Adrenal gland (tissue), 5 donors: ENCODE measurements around the gene TPRN.

Experiments used
- POLR2A ChIP-seq, 2 donors: fragments of 450-650 bp; IDR thresholded peaks; one replicate each; pipeline ENCODE4 v1.6.1; 2017; ENCODE audit warnings: antibody characterized with exemption in 2 of 2, mild to moderate bottlenecking in 2 of 2, moderate library complexity in 1 of 2
- TF ChIP-seq, protein P1 (sequence below), 6 experiments: fragments of 450-650 bp in 4 of 6; fragments of 200-600 bp in 2 of 6; sonication (generic) in 1 of 6; IDR thresholded peaks; 1 replicate in 5 of 6; 2 replicates in 1 of 6; pipeline versions ENCODE4 v1.5.1 to v1.8.0; 2016 to 2021; ENCODE audit warnings: antibody characterized with exemption in 6 of 6, mild to moderate bottlenecking in 2 of 6, moderate library complexity in 1 of 6
- donor health status: DM: no; HTN: no; CAD: no.

DNA sequence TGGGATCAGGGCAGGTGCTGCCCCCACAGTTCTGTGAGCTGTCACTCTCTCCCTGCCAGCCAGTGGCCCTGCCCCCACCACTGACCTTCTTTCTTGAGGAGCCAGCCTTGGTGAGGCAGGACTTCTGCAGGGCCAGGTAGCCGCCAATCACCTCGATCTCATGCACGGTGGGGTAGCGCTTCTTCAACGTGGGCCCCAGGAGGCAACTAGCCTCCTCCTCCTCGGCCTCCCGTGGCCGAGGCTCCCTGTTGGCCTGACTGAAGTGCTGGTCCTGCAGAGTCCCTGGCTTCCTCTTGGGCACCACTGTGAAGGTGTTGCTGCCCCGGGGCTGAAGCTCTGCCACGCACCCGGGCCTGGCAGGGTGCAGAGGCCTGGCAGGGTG lies 1.6 kb downstream of the TPRN start:
- TF ChIP-seq, protein P1, sequence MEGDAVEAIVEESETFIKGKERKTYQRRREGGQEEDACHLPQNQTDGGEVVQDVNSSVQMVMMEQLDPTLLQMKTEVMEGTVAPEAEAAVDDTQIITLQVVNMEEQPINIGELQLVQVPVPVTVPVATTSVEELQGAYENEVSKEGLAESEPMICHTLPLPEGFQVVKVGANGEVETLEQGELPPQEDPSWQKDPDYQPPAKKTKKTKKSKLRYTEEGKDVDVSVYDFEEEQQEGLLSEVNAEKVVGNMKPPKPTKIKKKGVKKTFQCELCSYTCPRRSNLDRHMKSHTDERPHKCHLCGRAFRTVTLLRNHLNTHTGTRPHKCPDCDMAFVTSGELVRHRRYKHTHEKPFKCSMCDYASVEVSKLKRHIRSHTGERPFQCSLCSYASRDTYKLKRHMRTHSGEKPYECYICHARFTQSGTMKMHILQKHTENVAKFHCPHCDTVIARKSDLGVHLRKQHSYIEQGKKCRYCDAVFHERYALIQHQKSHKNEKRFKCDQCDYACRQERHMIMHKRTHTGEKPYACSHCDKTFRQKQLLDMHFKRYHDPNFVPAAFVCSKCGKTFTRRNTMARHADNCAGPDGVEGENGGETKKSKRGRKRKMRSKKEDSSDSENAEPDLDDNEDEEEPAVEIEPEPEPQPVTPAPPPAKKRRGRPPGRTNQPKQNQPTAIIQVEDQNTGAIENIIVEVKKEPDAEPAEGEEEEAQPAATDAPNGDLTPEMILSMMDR (IDR thresholded peaks at IDR 0.05): no peak
- TF ChIP-seq POLR2A (IDR thresholded peaks at IDR 0.05): no peak
